Osteoblast (primary cell): ENCODE data around the gene FBXL4. TPM values are rescaled to one million over a fixed set of nuclear protein-coding genes. Genes with fewer than 3 reads are reported as not detected.

ENCODE experiments used
- DNase-seq: peaks from one replicate; pipeline ENCODE4 v3.0.0; 2011; ENCODE audit warnings: low spot score, mixed read lengths; ENCODE audit not compliant: insufficient read length; ENCODE audit errors: missing footprints
- H2AFZ ChIP-seq: 2 replicates; pipeline ENCODE4 v1.6.0; 2011; ENCODE audit warnings: mild to moderate bottlenecking, low read length
- H3K27ac ChIP-seq: 2 replicates; pipeline ENCODE4 v1.5.1; 2011; ENCODE audit warnings: mild to moderate bottlenecking, low read depth, low read length, moderate library complexity
- H3K27me3 ChIP-seq: 2 replicates; pipeline ENCODE4 v1.6.0; 2012; ENCODE audit warnings: mild to moderate bottlenecking, control low read depth, inconsistent platforms, low read length, moderate library complexity; ENCODE audit not compliant: insufficient read depth
- H3K36me3 ChIP-seq: 2 replicates; pipeline ENCODE4 v1.5.1; 2011; ENCODE audit warnings: mild to moderate bottlenecking, low read length, control low read depth, moderate library complexity; ENCODE audit not compliant: insufficient read depth
- H3K4me1 ChIP-seq: 2 replicates; pipeline ENCODE4 v1.5.1; 2011; ENCODE audit warnings: mild to moderate bottlenecking, low read length, control low read depth, moderate library complexity; ENCODE audit not compliant: insufficient read depth
- H3K4me2 ChIP-seq: 2 replicates; pipeline ENCODE4 v1.6.0; 2011; ENCODE audit warnings: mild to moderate bottlenecking, low read length; ENCODE audit not compliant: insufficient read depth
- H3K4me3 ChIP-seq: fragments of 200-600 bp; sonication (generic); 3 replicates; pipeline ENCODE4 v1.5.1; 2012; ENCODE audit warnings: mild to moderate bottlenecking, low read length, inconsistent platforms; ENCODE audit not compliant: insufficient read depth
- H3K79me2 ChIP-seq: 2 replicates; pipeline ENCODE4 v1.6.0; 2012; ENCODE audit warnings: mild to moderate bottlenecking, low read length, control low read depth, inconsistent platforms; ENCODE audit not compliant: insufficient read depth
- H3K9me3 ChIP-seq: 2 replicates; pipeline ENCODE4 v1.5.1; 2011; ENCODE audit warnings: low read depth, low read length, control low read depth
- H4K20me1 ChIP-seq: 2 replicates; pipeline ENCODE4 v1.6.0; 2012; ENCODE audit warnings: mild to moderate bottlenecking, low read length, control low read depth; ENCODE audit not compliant: insufficient read depth
- total RNA-seq: library from RNA; depleted of rRNA; stranded (reverse); fragments of >200 nt; gene quantifications from 2 replicates; pipeline ENCODE4 v1.2.3, GENCODE V29; 2012
- TF ChIP-seq, protein P1 (sequence below): IDR thresholded peaks from 2 replicates; pipeline ENCODE4 v1.5.1; 2011; ENCODE audit warnings: mild to moderate bottlenecking, low read depth, low read length, moderate library complexity; ENCODE audit errors: extremely low read depth

FBXL4 gene
- total RNA-seq, 1 donor: 18.8 TPM

DNA sequence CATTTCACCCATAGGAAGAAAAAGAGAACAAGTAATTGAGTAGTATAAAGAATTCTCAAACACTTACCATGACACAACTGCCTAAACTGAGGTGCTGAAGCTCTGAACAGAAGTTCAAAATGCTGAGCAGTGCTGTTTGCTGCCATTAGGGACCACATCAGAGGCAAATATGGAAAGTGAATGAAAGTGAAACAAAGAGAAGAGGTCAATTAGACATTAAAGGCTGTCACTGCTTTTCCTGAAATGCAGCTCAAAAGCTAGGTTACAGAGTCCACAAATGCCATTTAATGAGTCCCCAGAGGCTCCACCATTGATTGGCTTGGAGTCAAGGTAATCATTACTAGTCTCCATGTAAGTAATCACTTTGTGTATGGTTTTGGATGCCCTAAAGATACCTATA, 67.3 kb downstream of the FBXL4 start:
- Histone ChIP-seq H3K36me3 (no peaks in the 10 kb centered on the region), H3K9me3 (no peaks in the 10 kb centered on the region), H3K27me3 (no peaks in the 10 kb centered on the region), H3K4me2 (no peak overlapping the region), H3K4me1 (no peaks in the 10 kb centered on the region), H4K20me1 (no peaks in the 10 kb centered on the region), H3K27ac (no peak overlapping the region), H3K4me3 (no peak overlapping the region), H2AFZ (no peak overlapping the region), H3K79me2 (no peaks in the 10 kb centered on the region)
- TF ChIP-seq, protein P1, sequence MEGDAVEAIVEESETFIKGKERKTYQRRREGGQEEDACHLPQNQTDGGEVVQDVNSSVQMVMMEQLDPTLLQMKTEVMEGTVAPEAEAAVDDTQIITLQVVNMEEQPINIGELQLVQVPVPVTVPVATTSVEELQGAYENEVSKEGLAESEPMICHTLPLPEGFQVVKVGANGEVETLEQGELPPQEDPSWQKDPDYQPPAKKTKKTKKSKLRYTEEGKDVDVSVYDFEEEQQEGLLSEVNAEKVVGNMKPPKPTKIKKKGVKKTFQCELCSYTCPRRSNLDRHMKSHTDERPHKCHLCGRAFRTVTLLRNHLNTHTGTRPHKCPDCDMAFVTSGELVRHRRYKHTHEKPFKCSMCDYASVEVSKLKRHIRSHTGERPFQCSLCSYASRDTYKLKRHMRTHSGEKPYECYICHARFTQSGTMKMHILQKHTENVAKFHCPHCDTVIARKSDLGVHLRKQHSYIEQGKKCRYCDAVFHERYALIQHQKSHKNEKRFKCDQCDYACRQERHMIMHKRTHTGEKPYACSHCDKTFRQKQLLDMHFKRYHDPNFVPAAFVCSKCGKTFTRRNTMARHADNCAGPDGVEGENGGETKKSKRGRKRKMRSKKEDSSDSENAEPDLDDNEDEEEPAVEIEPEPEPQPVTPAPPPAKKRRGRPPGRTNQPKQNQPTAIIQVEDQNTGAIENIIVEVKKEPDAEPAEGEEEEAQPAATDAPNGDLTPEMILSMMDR: no peak
- DNase-seq: no peak

DNA sequence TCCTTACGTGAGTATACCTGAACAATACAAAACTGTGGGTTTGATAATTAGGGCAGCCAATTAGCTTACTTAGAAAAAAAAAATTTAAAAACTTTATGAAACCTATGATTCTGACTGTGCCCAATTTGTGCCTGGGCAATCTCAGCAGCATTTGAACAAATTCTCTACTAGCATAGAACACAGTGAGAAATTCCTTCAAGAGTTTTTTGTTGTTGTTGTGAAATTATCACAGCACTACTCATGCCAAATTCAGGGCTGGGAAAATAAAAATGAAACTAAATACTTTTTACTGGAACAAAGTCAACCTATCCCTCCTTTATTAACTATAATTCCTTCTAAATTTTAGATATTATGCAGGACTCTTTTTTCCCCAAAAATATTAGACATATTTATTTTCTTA, 70.5 kb downstream of the FBXL4 start:
- Histone ChIP-seq H3K79me2 (no peaks in the 10 kb centered on the region), H3K27me3 (no peaks in the 10 kb centered on the region), H3K4me3 (no peak overlapping the region), H3K4me2 (no peak overlapping the region), H2AFZ (no peak overlapping the region), H4K20me1 (no peaks in the 10 kb centered on the region), H3K9me3 (no peaks in the 10 kb centered on the region), H3K27ac (no peak overlapping the region), H3K36me3 (no peaks in the 10 kb centered on the region), H3K4me1 (no peaks in the 10 kb centered on the region)
- DNase-seq: no peak
- TF ChIP-seq, protein P1: no peak

DNA sequence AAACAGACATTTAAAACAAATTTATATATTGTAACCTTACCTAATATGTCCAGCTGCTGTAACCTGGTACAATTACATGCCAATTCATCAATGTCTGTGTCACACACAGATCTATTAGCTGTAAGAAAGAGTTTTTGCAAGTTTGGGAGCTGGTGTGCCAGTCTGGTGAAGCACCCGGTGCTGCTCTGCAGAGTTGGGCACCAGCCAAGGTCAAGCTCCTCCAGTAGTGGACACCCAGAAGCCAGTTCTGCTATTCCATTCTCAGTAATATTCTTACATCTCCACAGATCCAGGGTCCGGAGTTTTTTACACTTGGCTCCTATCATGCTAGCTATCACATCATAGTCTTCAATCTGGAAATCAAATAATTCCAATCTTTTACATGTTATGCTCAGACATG, 72.4 kb downstream of the FBXL4 start:
- Histone ChIP-seq H4K20me1 (no peaks in the 10 kb centered on the region), H3K4me2 (no peak overlapping the region), H3K4me3 (no peak overlapping the region), H3K27me3 (no peaks in the 10 kb centered on the region), H2AFZ (no peak overlapping the region), H3K9me3 (no peaks in the 10 kb centered on the region), H3K79me2 (no peaks in the 10 kb centered on the region), H3K27ac (no peak overlapping the region), H3K4me1 (no peaks in the 10 kb centered on the region), H3K36me3 (no peaks in the 10 kb centered on the region)
- TF ChIP-seq, protein P1: no peak
- no peak for DNase-seq

DNA sequence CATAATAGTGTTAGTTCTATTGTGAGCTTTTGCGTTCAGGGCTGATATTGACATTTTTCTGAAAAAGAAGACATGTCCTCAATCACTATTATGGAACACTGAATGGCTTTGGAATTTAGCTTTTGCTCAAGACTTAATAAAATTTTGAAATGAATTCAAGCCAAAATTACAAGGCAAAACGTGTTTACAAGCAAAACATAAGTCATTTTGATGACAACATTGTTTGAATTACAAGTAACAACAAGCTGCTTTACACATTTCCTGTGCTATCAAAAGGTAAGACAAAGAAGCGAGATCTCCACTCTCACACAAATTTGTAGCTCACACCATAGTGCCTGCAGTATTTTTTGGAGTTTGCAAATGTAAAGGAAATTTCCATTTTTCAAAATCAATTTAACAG, 75.9 kb downstream of the FBXL4 start:
- Histone ChIP-seq H3K9me3 (no peaks in the 10 kb centered on the region), H3K4me3 (no peak overlapping the region), H3K27me3 (no peaks in the 10 kb centered on the region), H3K4me1 (no peaks in the 10 kb centered on the region), H3K36me3 (no peaks in the 10 kb centered on the region), H3K4me2 (no peak overlapping the region), H3K27ac (no peak overlapping the region), H3K79me2 (no peaks in the 10 kb centered on the region), H2AFZ (no peak overlapping the region), H4K20me1 (no peaks in the 10 kb centered on the region)
- TF ChIP-seq, protein P1: no peak
- no peak for DNase-seq
